ENCODE results near the gene TEFM.
"Not testable (repeated sequence)": the region's sequence is repeated elsewhere in the genome, so short reads cannot be mapped to it uniquely, and the experiment has no call there.

The TEFM gene, protein sequence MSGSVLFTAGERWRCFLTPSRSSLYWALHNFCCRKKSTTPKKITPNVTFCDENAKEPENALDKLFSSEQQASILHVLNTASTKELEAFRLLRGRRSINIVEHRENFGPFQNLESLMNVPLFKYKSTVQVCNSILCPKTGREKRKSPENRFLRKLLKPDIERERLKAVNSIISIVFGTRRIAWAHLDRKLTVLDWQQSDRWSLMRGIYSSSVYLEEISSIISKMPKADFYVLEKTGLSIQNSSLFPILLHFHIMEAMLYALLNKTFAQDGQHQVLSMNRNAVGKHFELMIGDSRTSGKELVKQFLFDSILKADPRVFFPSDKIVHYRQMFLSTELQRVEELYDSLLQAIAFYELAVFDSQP

DNA sequence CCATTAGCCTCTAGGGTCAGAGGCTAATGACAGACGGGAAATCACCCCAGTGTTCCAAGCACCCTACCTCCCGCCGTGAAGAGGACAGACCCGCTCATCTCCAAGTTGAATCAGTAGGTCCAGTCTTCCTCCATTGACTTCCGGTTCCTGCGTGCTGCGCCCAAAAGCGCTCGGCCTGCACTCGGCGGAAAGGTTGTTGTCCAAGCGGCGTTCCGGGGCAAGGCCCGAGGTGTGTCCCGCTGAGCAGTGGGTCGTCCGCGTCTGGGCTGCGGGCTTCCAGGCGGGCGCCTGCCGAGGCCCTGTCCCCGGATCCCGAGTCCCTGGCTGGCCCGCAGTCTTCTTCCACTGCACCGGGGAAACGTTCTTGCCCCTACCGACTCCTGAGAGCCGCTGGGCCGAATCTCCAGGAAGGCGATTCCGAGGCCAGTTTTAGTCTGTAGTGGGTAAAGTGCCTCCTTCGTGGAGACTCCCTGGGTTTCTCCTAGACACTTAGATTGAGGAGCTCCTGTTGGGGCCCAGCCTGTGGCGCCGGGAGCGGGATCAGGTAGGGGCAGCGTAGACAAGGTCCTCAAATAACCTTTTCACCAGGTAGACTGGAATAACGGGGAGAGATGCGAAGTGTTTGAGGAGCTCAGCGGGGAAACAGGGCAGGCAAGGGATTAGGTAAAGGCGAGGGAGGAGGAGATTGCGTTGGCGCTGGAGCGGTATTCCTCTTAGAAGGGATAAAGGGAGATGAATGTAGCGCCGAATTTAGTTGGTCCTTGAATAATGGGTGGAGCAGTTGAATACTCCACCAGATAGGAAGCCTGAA, at the start of gene TEFM:
TSS of gene TEFM (minus strand) at position 138 of the 811 bp plus-strand sequence. CDS start at position 98, 40 bp downstream.
- peak; percentile 89 for DNase-seq (ENCODE audit: low read depth)

DNA sequence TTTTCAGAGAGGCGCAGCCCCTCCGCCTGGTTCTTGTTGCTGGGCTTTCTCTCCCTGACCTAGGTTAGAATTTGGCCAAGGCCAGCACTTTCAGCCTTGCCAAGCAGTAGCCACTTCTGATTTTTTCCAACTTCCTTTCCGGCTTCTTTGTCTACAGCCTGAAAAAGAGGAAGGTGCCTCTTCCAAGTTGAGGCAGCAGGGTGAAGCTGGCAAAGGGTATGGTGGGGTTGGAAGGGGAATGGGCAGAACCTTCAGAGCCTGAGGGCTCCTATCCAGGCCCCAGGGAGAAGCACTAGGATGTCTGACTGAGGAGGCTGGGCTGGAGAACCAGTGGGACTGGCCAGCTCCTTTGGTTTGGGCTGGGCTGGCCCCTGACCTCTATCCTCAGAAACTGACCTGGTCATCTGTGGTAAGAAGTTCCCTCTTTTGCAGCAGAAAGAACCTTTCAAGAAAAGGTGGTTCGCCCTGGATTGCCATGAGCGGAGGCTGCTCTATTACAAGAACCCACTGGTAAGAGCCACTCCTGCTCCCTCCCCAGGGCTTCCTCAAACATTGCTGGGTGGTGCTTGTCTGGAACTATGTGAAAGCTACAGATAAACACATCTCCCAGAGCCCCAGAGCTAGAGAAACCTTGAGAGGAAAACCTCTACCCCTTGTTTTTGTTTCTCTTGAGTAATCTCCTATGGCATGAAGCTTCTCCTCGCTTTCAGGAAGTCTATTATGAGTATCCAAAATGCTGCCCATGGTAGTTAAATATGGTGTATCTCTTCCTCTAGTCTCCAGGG, 48.2 kb upstream of the TEFM start:
- DNase-seq (ENCODE audit: low read depth), result peak; percentile 45

DNA sequence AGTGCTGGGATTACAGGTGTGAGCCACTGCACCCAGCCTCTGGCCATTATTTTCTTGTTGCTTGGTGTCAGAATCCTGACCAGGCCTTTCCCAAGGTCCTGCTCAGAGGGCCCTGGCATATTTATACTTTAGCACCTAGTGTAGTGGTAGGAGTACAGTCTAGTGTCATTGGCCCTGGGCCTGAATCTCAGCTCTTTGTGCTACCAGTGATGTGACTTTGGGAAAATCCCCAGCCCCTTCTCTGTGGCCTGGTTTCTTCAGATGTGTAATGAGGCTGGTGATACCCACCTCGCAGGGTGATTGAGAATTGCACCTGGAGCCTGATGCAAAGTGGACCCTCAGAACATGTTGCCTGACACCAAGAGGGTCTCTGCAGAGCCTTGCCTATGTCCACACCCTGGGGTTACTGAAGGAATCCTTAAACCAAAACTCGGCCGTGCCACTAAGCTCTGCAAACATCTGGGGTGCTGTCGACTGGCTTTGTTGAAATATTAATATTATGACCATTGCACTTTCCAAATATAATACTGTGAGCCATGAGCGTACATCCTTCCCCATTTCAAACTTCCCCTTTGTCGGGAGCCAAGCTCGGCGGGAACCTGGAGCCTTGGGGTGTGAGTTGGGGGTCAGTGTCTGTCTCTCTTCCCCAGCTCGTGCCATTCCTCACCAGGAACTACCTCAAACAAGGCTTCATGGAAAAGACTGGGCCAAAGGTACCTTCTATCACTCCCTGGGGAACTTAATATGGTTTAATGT, 46.8 kb upstream of the TEFM start:
- no peak for DNase-seq (ENCODE audit: low read depth)

DNA sequence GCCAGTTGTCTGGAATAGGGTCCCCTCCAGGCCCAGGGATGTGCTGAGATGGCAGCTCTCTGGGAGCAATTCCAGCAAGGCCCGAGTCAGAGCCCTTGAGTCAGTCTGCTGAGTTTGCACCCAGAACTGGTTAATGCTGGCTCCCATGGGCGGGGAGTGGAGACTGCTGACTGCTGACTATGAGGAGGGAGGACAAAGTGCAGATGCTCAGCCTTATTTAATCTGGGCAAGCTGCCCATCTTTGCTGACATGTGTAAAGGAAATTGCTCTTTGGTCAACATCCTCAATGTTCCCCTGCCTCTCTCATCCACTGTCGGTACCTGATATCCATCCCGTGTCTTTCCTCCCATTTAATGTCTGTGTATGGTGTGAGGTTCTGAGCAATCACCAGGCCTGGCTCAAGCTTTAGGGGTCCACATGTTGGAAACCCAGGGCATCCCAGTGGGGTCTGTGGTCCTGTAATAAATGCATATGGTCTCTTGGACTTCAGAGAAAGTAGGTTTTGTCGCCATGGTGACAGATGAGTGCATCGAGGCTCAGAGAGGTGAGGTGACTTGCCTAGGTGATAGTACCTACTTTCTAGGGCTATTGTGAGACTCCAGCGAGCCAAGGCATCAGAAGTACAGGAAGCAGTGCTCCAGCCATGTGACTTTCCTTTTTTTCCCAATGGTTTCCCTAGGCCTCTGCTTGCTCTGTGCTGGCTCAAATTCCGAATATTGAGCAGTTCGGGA, 44.8 kb upstream of the TEFM start:
- peak; percentile 92 for DNase-seq (ENCODE audit: low read depth)

DNA sequence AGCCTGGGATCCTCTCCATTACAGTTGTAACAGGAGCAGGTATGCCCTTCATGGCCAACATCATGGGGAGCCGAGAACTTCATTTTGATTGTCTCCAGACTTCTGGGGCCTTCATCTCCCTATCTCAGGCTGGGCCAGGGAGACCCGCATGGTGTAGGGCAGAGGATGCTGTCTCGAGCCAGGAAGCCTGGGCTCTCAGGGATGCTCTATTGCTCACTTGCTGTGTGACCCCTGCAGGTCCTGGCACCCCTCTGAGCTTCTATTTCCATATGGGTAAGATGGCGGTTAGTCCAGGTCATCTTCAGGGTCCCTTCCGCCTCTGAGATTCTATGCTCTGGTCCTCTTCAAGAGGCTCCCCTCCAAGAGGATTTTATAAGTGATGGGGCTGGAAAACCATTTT, 44.2 kb upstream of the TEFM start:
- no peak for DNase-seq (ENCODE audit: low read depth)

DNA sequence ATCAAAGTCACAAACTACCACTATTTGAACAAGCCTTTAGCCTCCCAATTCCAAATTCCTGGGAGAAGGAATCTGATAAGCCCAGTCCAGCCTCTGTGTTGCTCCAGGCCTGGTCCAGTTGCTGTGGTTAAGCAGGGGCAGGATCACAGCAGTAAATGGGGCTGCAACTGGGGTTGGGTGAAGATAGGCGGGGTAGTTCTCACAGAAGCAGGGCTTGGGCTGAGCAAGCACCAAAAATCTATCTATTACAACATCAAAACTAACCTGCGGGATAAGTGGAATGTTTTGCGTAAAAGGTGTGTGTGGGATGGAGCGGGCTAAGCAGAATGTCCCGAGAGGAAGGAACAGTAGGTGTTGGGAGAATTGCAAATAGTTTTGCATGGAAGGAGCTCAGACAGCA, 41.8 kb upstream of the TEFM start:
- DNase-seq (ENCODE audit: low read depth), result no peak

DNA sequence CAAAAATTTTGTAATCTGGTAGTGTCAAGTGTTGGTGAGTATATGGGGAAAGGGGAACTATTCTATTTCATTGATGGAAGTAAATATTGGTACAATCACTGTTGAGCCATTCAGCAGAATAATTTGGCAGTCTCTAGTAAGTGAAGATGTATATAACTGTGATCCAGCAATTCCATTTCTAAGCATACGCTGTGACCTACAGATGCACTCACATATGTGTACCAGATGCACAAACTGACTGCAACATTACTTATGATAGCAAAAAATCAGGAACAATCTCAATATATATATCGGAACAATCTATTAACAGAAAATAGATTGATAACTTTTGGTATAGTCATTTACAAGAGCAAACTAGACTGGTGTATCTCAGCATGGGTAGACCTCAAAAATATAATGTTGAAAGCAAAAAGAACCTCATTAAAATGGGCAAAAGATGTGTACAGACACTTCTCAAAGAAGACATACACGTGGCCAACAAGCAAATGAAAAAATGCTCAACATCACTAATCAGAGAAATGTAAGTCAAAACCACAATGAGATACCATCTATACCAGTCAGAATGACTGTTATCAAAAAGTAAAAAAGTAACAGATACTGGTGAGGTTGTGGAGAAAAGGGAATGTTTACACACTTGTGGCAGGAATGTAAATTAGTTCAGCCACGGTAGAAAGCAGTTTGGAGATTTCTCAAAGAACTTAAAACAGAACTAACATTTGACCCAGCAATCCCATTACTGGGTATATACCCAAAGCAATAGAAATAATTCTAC, 36.5 kb upstream of the TEFM start:
- DNase-seq (ENCODE audit: low read depth), result peak; percentile 67

DNA sequence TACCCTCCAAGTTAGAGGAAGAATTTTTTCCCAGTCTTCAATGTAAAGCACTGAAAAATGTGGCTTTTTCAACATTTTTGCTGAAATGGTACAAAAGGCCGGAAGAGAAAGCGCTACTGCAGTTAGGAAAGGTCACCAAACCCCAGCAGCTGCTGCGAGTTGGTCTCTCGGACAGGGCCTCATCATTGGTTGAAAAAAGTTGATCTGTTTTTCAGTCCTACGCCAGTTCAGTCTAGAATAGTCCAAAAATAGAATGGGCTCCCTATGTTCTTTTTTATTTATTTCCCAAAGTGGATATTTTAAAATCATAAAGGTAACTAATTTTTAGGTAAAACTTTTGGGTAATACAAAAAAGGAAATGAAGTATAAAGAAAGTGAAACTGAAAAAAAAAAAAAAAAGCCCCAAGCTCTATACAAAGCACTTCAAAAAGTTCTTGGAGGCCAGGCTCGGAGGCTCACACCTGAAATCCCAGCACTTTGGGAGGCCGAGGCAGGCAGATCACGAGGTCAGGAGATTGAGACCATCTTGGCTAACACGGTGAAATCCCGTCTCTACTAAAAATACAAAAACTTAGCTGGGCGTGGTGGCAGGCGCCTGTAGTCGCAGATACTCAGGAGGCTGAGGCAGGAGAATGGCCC, 33.1 kb upstream of the TEFM start:
- DNase-seq (ENCODE audit: low read depth), result no peak

DNA sequence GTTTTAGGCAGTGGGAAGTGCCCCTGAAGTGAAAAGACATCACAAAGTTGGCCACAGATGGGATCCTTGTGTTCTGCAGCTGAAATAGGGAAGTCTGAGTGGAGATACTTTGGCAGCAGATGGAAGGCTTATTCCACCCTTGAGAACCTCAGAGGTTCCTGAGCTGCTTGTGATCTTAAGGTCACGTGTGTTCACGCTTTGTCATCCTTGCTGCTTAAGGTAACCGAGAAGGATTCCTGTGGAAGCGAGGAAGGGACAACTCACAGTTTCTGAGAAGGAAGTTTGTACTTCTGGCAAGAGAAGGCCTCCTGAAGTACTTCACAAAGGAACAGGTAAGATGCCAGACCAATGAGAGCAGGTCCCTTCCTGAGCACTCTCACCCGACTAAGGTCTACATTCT, 27.9 kb upstream of the TEFM start:
- no peak for DNase-seq (ENCODE audit: low read depth)

DNA sequence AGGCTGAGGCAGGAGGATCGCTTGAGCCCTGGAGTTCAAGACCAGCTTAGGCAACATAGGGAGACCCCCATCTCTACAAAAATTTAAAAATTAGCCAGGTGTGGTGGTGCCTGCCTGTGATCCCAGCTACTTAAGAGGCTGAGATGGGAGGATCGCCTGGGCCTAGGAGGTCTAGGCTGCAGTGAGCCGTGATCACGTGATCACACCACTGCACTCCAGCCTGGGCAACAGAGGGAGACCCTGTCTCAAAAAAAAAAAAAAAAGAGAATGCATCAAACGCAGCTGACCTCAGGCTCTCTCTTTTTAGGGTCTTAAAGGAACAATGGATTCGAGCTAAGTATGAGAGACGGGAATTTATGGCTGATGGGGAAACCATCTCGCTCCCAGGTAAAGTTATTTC, 25.5 kb upstream of the TEFM start:
- DNase-seq (ENCODE audit: low read depth), result not testable (repeated sequence)

DNA sequence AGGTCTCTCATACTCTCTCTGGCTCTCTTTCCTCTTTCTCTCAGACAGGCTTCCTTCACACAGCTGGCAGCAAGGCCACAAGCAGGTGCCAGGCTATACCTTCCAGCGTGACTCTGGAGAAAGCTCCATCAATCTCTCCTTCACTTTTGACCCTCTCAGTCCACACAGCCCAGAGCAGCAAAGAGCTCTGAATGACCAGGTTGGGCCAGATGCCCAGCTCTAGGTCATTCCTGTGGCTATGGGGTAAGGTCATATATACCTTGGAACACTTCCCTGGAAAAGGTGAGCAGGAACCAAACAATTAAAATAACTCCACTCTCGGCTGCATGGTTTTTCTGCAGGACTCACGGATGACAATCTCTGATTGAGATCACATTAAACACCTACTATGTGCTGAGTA, 24.5 kb upstream of the TEFM start:
- no peak for DNase-seq (ENCODE audit: low read depth)

DNA sequence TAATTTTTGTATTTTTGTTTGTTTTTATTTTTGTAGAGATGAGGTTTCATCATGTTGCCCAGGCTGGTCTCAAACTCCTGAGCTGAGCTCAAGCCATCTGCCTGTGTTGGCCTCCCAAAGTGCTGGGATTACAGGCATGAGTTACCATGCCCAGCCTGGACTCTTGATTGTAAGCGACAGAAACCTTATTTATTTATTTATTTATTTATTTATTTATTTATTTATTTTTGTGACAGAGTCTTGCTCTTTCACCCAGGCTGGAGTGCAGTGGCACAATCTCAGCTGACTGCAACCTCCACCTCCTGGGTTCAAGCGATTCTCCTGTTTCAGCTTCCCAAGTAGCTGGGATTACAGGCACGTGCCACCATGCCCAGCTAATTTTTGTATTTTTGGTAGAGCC, 23.8 kb upstream of the TEFM start:
- DNase-seq (ENCODE audit: low read depth), result not testable (repeated sequence)

DNA sequence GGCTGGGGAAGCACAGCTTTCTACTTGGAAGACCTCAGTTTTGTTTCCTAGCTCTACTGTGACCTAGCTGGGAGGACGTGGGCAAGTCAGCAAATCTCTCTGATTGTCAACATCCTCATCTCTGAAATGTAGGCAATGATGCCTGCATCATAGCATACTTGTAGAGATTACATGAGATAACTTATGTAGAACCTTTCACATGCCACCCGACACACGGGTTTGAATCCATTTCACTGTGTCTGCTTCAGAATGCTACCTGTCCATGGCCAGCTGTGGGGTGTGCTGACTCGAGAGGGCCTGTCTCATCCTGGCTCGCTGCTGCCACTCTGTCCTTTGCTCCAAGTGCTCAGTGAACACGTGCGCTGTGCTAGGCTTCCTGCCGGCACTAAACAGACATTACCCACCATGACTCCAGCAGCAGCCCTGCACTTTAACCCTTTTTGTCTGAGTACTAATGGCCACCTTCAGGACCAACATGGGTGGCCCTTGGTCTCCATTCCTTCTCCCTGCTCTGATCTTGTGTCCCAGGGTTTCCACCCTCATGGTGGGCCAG, 23.1 kb upstream of the TEFM start:
- DNase-seq (ENCODE audit: low read depth), result no peak

DNA sequence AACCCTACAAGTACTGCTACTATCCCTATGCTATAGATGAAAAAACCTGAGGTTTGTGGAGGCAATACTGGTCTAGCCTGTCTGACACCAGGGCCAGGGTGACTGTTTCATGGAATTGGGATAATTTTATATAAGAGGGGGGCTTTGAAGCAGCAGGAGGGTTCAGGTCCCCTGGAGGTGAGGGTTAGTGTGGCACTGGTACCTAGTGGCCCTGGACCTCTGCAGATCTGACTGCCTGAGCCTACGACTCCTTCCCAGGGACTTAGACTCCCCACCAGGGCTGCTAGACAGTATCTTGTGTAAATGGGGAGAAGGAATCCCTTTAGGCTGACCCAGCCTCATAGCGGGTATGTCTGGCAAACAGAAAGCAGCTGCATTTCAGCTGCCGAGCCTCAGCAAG, 22.5 kb upstream of the TEFM start:
- no peak for DNase-seq (ENCODE audit: low read depth)

DNA sequence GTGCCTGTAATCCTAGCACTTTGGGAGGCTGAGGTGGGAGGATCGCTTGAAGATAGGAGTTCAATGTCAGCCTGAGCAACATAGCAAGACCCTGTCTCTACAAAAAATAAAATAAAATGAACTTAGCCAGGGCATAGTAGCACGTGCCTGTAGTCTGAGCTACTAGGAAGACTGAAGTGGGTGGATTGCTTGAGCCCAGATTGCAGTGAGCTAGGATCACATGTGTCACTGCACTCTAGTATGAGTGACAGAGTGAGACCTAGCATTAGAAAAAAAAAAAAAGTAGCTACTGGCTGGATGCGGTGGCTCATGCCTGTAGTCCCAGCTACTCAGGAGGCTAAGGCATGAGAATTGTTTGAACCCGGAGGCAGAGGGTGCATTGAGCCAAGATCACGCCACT, 21.7 kb upstream of the TEFM start:
- no peak for DNase-seq (ENCODE audit: low read depth)

DNA sequence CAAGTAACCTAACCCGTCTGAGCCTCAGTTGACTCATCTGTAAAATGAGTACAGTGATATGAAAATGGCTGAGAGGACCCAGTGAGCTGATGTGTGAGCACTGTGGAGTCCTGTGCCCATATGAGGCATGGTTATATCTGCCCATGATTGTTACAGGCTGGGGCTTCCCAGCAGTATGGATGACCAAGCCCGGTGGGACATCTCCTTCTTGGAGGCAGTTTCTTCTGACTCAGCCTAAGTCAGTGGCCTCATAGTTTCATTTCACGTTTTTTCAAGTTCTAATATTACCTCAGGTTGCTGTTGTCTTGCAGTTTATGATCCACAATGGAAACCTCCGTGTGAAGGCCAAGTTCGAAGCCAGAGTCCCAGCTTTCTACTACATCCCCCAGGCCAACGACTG, 20.5 kb upstream of the TEFM start:
- DNase-seq (ENCODE audit: low read depth), result no peak

DNA sequence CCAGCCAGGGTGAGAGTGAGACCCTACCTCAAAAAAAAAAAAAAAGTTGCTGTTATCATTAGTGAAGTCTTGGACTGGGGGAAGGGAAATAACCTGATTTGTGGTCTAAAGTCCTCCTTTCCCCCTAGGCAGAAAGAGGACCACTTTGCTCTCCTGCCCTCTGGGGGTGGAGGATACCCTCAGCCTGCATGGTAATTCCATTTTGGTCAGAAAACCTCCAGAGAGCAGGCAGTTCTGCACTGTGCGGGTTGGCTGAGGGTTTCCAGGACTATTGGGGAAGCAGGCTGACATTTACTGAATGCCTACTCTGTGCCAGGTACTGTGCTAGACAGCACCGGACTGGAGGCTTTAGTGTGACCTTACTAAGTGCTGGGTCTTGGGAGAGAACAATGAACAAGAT, 18.3 kb upstream of the TEFM start:
- no peak for DNase-seq (ENCODE audit: low read depth)

DNA sequence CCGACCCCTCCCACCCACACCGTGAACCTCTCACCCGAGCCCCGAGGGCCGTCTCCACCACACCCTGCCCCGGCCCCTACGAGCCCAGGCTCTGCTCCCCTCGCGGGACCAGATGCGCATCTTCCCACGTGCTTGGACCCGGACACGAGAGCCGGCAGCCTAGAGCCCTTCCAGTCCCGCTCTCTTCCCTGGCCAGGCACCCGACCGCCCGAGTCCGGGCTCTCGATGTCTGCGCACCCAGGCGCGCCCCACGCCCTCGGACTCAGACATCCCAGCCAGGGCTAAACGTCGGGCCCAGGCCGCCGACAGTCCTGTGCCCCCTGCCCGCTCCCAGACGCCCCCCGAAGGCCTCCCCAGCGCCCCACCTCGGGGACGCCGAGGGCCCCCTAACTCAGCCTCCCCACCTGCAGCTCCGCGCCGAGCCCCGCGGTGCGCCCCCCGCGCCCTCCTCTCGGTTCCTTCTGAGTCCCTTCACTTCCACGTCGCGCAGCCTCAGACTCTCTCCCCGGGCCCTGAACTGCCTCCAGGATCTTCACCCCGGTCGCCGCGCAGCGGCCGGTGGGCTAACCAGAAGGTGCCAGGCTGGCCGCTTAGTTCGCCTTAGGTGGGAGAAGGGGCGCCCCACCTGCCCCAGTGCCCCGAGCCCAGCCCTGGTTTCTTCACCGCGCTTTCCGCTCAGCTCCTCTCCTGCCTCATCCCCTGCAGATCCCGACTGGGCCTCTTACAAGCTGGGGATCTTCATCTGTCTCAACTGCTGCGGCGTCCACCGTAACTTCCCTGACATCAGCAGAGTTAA, 16.4 kb upstream of the TEFM start:
- peak; percentile 9 for DNase-seq (ENCODE audit: low read depth)
